Measurements from ENCODE around the gene CAMTA1.

Gene CAMTA1

DNA sequence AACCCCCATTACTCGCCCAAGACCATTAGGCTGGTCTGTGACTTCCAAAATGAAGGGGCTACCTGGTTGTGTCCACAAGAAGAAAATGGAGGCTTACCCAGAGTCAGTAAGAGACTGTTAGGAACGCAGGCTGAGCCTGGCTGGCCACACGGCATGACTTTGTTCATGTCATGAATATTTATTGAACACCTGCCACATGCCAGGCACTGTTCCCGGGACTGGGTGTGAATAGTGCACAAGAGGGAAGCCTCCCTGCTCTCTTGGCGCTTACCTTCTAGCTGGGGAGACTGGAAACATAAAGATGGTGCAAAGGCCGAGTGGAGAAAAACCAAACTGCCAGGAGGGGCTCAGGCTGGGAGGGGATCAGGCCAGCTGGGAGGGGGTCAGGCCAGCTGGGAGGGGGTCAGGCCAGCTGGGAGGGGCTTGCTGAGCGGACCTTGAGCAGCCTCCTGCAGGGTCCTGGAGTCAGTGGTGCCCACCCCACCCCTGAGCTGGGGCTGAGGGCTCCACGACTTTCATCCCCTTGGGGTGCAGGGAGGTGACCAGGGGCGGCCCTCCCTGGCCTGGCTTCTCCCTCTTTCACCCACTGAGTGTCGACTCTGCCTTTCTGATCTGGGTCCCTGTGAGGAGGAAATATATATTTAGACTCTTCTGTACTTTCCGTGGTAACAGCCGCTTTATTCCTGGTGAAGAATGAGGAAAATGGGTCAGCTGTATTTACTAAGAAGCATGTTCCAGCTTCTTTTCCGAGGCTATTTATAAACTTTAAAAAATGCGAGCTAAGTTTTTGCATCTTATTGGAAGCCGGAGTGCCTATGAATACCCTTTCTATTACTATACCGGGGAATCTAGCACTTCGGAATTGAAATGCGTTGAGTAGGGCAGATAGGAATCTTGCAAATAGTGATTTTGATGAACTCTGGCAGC lies 139.0 kb downstream of the CAMTA1 start:
- no peak for DNase-seq (ENCODE audit: low read depth in 3 of 3)

- no peak for DNase-seq (ENCODE audit: low read depth in 3 of 3)
These were observed 139.6 kb downstream of the CAMTA1 start for GRCh38 chr1:6924891-6925290.

DNA sequence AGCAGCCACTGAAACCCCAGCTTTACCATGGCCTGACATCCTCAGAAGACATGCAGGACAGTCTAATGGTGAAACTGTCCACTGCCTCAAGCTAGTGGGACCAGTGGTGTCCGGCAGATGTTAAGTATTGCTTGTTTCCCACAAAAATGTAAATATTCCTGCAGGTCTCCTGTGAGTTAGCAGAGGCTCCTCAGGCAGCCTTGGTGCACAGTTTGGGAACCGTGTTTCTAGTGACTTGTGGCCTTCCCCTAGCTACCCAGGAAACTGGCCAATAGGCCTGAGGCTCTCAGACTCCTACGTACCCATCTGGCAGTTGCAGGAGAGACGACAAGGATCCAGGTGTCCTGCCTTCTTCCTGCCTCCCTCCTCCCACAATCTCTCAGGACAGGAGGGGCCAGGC lies 142.4 kb downstream of the CAMTA1 start:
- DNase-seq (ENCODE audit: low read depth in 3 of 3) = no peak

DNA sequence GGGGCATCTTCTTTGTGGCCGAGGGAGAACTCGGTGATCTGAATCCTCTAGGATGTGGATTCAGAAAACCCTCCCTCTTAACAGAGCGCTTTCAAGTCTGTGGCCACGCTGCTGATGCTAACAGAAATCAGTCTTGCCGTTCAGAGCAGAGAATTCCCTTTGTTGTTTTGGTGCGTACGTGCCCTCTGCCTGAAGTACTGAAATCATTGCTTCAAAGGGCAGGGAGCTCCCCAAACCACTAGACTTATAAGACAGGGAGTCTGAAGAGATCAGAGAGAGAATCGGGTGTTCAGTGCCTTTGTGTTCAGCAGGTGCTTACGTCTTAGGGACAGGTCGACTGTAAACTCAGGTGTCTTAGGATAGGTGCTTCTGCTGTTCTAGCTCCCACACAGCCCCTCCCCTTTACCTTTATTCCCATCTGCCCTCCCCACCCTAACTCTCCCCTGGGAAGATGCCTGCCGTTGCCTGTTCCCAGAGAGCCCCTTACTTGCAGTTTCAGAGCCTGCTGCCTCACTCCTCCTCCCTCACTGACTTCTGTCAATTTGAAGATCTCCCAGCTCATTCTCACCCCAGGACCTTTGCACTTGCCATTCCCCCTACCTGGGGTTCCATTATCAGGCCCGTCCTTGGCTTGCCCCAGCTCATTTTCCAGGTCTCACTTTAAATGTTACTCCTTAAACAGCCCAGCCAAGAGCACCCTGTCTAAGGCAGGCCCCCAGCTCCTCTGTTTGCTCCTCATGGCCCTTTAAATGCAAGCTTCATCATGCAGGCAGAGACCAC lies 143.0 kb downstream of the CAMTA1 start:
- DNase-seq (ENCODE audit: low read depth in 3 of 3) = no peak

GRCh38 chr1:6930732-6931300 lies 145.6 kb downstream of the CAMTA1 start:
- no peak for DNase-seq (ENCODE audit: low read depth in 3 of 3)

DNA sequence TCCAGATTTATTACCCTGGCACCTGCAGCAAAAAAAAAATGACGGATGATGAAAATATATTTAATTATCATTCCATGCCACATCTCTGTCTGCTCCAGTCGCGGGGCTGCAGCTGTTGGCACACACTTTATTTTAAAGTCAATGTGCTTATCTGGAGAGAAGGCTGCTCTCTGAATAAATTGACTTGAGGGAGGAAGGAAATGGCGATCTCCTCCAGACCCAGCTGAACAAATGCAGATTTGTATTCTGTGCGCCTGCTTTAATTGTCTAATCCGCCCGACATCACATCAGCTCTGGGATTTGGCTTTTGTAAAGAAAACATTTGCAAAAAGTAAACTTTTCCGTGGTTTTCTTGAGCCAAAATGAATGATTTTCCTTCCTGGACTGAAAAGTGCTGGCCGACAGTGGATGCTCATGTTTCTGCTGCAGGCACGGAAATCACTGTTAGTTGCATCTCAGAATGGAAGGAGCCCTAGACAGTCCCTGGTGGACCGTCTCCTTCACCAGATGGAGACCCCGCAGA lies 150.2 kb downstream of the CAMTA1 start:
- no peak for DNase-seq (ENCODE audit: low read depth in 3 of 3)

DNA sequence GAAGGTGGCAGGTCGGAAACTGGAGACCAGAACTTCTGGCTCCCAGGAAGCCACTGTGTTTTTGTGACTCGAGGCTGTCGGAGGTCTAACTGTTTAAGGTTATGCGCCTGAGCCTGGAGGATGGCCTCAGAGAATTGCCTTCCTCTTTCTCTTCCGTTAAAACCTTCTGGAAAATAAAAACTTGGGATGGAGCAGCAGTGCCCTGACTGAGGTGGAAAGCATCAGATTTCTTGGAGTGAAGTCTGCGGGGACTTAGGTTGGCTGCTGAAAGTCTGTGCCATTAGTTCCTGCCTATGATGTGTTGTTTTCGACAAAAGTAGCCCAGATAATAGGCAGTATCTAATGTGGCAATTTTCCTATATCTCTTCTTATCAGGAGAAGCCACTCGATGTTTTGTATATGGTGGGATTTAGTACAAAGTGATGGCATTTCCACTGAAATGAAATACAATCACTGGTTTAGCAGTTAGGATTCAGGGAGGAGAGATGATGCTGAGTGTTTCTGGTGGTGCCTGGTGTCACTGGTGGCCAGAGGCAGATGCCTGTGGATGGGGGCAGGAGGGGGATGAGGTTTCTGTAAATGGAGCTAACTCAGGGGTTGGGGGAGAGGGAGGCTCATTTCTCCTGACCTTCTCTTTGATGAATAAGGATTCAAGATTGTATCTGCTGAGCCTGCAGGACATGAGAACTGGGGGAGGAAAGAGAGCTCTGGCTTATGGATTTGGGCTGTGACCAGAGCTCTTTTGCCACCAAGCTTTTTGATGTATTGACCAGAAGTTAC lies 150.8 kb downstream of the CAMTA1 start:
- no peak for DNase-seq (ENCODE audit: low read depth in 3 of 3)

- DNase-seq (ENCODE audit: low read depth in 3 of 3) = no peak
These were observed 151.8 kb downstream of the CAMTA1 start for GRCh38 chr1:6937048-6937447.

GRCh38 chr1:6939363-6939762 lies 154.1 kb downstream of the CAMTA1 start:
- no peak for DNase-seq (ENCODE audit: low read depth in 3 of 3)

- no peak for DNase-seq (ENCODE audit: low read depth in 3 of 3)
These were observed 156.5 kb downstream of the CAMTA1 start for GRCh38 chr1:6941786-6942185.

DNA sequence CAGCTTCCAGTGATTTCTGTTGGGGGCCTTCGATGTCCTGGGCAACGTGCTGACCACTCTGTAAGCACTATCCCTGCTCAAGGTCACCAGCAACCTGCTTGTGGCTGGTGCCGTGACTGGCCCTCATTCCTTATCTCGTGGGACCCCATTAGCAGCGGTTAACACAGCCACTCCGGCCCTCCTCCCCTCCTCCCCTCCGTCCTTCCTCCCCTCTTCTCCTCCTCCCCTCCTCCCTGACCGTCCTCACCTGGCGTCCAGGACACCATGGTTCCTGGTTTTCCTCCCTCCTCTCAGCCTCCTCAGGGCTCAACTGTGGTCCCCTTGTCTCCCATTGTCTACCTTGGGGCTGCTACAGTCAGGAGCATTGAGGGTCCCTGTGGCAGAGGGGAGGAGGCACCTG lies 157.7 kb downstream of the CAMTA1 start:
- DNase-seq (ENCODE audit: low read depth in 3 of 3) = no peak

GRCh38 chr1:6944434-6944833 lies 159.2 kb downstream of the CAMTA1 start:
- DNase-seq (ENCODE audit: low read depth in 3 of 3) = no peak

- DNase-seq (ENCODE audit: low read depth in 3 of 3) = no peak
These were observed 162.7 kb downstream of the CAMTA1 start for GRCh38 chr1:6947952-6948351.

- no peak for DNase-seq (ENCODE audit: low read depth in 3 of 3)
These were observed 163.2 kb downstream of the CAMTA1 start for GRCh38 chr1:6948416-6948815.

- DNase-seq (ENCODE audit: low read depth in 3 of 3) = no peak
These were observed 163.6 kb downstream of the CAMTA1 start for GRCh38 chr1:6948861-6949260.

DNA sequence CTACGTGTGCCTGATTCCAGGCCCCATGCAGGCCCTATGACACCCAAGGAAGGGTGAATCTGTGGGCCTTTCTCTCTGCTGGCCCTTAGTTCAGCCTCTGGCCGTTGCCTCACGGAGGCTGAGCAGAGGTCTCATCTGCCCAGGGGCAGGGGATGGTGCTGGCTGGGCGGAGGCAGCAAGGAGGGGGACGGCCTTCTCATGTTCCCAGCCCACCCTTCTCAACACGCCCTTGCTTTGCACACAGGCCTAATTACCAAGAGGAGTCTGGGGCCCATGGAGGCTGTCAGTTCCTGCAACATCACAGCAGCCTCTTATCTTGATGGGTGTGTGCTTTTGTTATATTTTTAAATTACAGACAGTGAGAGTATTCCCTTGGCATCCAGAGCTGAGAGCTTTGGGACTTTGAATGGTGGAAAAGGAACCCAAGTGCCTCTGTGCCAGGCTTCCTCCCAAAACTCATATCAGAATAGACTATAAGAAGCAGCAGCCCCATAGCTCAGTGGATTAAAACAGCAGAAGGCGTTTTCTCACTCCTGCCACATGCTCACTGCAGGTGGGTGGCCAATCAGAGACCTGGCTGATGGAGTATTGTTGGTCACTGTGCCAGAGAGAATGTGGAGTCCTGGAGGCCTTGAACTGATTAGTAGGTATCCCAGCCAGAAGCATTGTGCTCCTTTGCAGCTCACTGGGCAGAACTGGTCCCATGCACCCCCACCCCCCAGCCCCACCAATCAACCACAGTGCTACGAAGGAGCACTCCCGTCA lies 164.9 kb downstream of the CAMTA1 start:
- DNase-seq (ENCODE audit: low read depth in 3 of 3) = no peak

DNA sequence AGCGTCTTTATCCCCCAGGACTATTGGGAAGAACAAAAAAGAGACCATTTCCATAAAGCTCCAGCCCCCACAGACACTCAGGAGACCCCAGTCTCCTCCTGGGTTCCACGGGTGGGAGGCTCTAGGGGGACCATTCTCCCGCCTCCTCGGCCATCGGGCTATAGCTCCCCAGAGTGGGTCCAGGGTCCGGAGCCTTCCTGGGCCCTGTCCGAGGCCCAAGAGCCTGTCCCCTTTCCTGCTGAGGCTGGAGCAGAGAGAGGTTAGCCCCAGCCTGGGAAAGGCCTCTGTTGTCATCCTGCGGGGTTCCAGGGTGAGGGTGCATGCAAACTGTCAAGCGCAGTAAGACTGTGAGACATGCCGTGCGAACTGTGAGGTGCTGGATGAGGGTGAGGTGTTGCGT lies 166.3 kb downstream of the CAMTA1 start:
- no peak for DNase-seq (ENCODE audit: low read depth in 3 of 3)

DNA sequence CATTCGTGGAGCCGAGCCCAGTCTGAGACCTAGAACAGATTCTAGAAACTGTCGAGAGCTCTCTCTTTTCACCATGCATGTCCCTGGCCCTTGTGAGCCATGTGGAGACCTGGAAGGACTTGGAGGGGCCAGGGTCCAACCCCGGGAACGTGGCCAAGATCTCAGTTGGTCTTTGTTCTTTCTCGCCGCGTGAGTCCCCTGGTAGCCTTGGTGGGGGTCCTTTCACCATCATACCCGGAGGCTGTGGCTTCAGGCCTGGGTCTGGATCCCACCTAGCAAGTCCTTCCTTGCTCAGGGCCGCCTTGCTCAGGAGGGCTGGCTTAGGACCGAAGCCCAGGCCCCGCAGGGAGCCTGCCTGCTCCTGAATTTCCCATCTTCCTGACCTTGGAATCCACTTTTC lies 168.0 kb downstream of the CAMTA1 start:
- DNase-seq (ENCODE audit: low read depth in 3 of 3) = no peak

GRCh38 chr1:6953907-6954364 lies 168.7 kb downstream of the CAMTA1 start:
- DNase-seq (ENCODE audit: low read depth in 3 of 3) = no peak

GRCh38 chr1:6954591-6954990 lies 169.3 kb downstream of the CAMTA1 start:
- DNase-seq (ENCODE audit: low read depth in 3 of 3) = no peak

Data from stimulated activated CD4-positive, alpha-beta T cell treated with anti-CD3 and anti-CD28 coated beads, TNF-alpha, amount 100 ng/mL, for 48 hours (primary cell).